Measurements from ENCODE around the gene HSP90AB1.

The HSP90AB1 gene

GRCh38 chr6:44255871-44256774, 9.2 kb downstream of the HSP90AB1 start:
- DNase-seq: no peak

- DNase-seq: no peak
Measured at GRCh38 chr6:44256775-44257024, 9.8 kb downstream of the HSP90AB1 start.

GRCh38 chr6:44257025-44257752, 10.3 kb downstream of the HSP90AB1 start, which contains the start of gene SLC35B2:
Gene SLC35B2, minus strand, starts transcription at chr6:44257528. Its CDS starts 118 bp downstream, at chr6:44257410.
- DNase-seq: no peak

GRCh38 chr6:44257753-44258324, 10.9 kb downstream of the HSP90AB1 start:
- DNase-seq: no peak

GRCh38 chr6:44258325-44258863, 11.5 kb downstream of the HSP90AB1 start:
- DNase-seq: no peak

- DNase-seq: no peak
Measured at GRCh38 chr6:44258921-44259320, 12.0 kb downstream of the HSP90AB1 start.

- no peak for DNase-seq
Measured at GRCh38 chr6:44260011-44260410, 13.1 kb downstream of the HSP90AB1 start.

- no peak for DNase-seq
Measured at GRCh38 chr6:44260451-44261297, 13.8 kb downstream of the HSP90AB1 start.

GRCh38 chr6:44261581-44261980, 14.7 kb downstream of the HSP90AB1 start:
- no peak for DNase-seq

GRCh38 chr6:44262467-44263353, 15.8 kb downstream of the HSP90AB1 start:
- no peak for DNase-seq

- no peak for DNase-seq
Measured at GRCh38 chr6:44263354-44264100, 16.6 kb downstream of the HSP90AB1 start.

- DNase-seq: peak; percentile 49
Measured at GRCh38 chr6:44264154-44265006, 17.5 kb downstream of the HSP90AB1 start.

- DNase-seq: no peak
Measured at GRCh38 chr6:44265007-44265721, 18.3 kb downstream of the HSP90AB1 start, which contains the start of gene NFKBIE. Gene NFKBIE, minus strand, starts transcription at chr6:44265551. Its CDS starts 205 bp downstream, at chr6:44265346.

GRCh38 chr6:44265722-44266233, 18.9 kb downstream of the HSP90AB1 start:
- no peak for DNase-seq

GRCh38 chr6:44266347-44266746, 19.4 kb downstream of the HSP90AB1 start:
- DNase-seq: no peak

- no peak for DNase-seq
Measured at GRCh38 chr6:44267252-44267651, 20.4 kb downstream of the HSP90AB1 start.

- DNase-seq: no peak
Measured at GRCh38 chr6:44268095-44268628, 21.3 kb downstream of the HSP90AB1 start.

GRCh38 chr6:44269178-44269920, 22.4 kb downstream of the HSP90AB1 start:
- DNase-seq: no peak

Data from SIG-M5 (cell line).